Fibroblast of mammary gland (primary cell): Measurements from ENCODE around the gene CRHR1.

Experiments used
- DNase-seq: peaks from one replicate; pipeline ENCODE4 v3.0.0-alpha.2; 2010; ENCODE audit warnings: low read depth
- H3K4me3 ChIP-seq: 2 replicates; pipeline ENCODE4 v1.5.1; 2011; ENCODE audit warnings: low read depth, mild to moderate bottlenecking, low read length, moderate library complexity; ENCODE audit not compliant: control insufficient read depth
- TF ChIP-seq, protein P1 (sequence below): conservative IDR thresholded peaks from 2 replicates; pipeline ENCODE4 v1.5.1; 2011; ENCODE audit warnings: low read depth, low read length, inconsistent platforms; ENCODE audit not compliant: control insufficient read depth, insufficient read depth

CRHR1 gene

DNA sequence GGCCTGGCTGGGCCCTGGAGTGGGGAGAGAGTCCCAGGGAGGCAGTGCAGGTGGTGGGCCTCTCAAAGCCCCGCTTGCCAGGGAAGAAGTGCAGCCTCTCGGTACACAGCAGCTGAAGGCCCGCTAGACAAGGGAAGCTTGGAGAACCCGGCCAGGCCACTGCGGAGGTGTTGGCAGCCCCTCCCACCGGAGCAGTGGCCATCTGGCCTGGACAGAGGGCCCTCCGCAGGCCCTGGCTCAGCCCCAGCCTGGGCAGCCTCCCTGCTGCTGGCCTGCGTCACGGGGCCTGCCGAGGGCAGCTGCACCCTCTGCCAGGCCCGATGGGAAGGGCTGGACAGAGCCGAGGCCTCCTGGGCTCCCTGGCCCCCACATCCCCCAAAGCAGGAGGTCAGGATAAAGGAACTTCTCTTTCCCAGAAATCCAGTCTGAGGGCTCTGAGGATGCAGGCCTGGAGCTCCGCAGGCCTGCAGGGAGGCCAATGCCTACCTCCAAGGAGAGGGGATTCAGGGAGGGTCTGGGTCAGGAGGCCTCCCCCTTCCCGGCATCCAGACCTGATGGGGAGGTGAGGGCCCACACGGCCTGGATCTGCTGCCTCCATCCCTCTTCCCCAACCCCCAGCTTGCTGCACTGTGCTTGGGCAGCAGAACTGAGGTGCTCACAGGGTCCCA lies 64.9 kb downstream of the CRHR1 start:
- no peak for DNase-seq
- TF ChIP-seq, protein P1, sequence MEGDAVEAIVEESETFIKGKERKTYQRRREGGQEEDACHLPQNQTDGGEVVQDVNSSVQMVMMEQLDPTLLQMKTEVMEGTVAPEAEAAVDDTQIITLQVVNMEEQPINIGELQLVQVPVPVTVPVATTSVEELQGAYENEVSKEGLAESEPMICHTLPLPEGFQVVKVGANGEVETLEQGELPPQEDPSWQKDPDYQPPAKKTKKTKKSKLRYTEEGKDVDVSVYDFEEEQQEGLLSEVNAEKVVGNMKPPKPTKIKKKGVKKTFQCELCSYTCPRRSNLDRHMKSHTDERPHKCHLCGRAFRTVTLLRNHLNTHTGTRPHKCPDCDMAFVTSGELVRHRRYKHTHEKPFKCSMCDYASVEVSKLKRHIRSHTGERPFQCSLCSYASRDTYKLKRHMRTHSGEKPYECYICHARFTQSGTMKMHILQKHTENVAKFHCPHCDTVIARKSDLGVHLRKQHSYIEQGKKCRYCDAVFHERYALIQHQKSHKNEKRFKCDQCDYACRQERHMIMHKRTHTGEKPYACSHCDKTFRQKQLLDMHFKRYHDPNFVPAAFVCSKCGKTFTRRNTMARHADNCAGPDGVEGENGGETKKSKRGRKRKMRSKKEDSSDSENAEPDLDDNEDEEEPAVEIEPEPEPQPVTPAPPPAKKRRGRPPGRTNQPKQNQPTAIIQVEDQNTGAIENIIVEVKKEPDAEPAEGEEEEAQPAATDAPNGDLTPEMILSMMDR: no peak
- H3K4me3 ChIP-seq: no peak overlapping the region

DNA sequence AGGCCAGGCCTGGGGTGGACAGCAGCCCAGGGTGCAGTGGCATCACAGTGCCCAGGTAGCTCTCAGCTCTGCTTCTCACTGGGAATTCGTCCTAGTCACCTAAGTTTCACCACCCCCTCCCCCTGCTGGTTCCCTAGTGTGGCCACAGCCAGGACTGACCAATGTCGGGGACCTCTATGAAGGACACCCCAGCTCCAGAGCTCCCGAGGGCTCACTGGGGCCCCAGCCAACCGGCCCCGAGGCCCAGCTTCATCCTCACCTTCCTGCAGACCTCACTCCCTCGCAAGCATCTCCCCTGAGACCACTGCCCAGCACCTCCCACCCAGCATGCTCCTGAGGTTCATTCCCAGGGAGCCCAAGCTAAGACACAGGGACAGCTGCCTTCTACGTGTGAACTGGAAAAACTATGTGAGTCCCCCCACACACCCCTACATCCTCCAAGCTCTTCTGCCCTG lies 65.4 kb downstream of the CRHR1 start:
- H3K4me3 ChIP-seq: no peak overlapping the region
- DNase-seq: no peak
- TF ChIP-seq, protein P1: no peak

DNA sequence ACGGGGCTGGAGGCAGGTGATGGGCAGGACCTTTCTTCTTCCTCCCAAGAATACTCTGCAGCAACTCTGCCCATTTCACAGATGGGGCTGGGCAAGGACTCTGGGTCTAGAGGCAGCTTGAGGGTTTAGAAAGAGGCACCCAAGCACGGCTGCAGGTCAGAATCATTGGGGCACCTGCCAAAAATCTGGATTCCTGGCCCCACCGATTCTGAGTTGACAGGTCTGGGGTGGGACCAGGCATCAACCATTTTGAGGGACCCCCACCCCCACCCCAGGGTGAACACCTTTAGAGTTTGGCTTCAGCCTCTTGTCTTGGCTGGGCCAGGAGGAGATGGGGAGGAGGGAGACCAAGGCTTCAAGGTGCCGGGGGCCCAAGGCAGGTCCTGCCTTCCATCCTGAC lies 65.9 kb downstream of the CRHR1 start:
- TF ChIP-seq, protein P1: no peak
- DNase-seq: no peak
- H3K4me3 ChIP-seq: no peak overlapping the region

DNA sequence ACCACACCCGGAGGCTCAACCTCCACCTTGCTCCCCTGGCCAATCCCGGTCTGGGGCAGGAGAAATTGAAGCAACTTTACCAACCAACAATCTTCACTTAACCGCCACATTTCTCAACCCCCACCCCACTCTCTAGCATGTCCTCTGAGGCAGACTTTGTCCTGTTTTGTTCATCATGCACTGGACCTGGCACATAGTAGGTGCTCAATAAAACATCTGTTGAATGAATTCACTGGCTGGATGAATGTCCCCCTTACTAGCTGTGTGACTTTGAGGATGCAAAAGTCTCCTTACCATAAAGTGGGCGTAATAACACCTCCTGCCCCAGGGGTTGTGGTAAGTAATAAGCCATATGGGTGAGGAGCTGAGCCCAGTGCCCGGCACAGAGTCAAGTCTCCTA lies 66.3 kb downstream of the CRHR1 start:
- TF ChIP-seq, protein P1: no peak

DNA sequence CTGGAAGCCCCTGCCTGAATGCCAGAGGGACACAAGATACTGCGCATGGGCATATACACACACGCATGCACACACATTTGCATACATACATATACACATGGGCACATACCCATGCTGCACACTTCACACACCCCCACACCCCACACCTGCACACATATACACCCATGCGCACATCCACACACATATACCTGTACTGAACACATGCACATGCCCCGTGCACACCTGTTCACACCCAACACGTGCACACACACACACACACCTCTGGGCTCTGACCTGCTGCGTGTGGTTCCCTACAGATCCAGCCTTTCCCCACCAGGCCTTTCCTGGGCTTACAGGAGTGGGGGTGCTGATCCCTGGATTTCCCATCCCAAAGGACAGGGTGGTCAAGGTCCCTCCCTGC lies 66.9 kb downstream of the CRHR1 start:
- DNase-seq: no peak
- TF ChIP-seq, protein P1: no peak
- H3K4me3 ChIP-seq: no peak overlapping the region

More for the DNA sequence above, 66.3 kb downstream of the CRHR1 start:
- H3K4me3 ChIP-seq: no peak overlapping the region
- DNase-seq: no peak

DNA sequence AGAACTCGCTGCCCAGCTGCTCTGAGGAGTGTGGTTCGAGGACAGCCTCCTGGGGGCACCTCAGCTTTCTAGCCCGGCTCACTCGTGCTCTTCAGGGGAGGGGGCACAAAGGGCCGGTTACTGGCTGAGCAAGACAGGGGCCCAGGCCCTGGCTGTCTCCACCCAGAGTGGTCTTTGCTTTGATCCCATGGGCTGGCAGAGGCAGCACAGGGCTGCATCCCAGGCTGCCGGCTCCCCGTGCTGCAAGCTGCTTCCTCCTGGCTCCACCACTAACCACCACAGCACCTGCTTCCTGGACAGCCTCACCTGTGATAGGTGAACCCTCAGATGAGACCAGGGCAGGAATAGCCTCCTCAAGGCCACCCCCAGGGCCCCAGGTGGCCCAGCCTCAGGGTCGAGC lies 67.3 kb downstream of the CRHR1 start:
- no peak overlapping the region for H3K4me3 ChIP-seq
- DNase-seq: no peak
- TF ChIP-seq, protein P1: no peak
